IPS-20b (cell line): Measurements from ENCODE around the gene KCNMA1.

Source experiments
- H3K27ac ChIP-seq: one replicate; pipeline ENCODE4 v1.5.1; 2013; ENCODE audit warnings: low read length
- H3K27me3 ChIP-seq: 2 replicates; pipeline ENCODE4 v1.6.1; 2013; ENCODE audit warnings: mild to moderate bottlenecking, low read length, inconsistent platforms; ENCODE audit not compliant: insufficient read depth
- H3K36me3 ChIP-seq: 2 replicates; pipeline ENCODE4 v1.6.1; 2013; ENCODE audit warnings: low read depth, mild to moderate bottlenecking, inconsistent platforms, low read length, moderate library complexity; ENCODE audit not compliant: insufficient read depth
- H3K4me1 ChIP-seq: 2 replicates; pipeline ENCODE4 v1.6.1; 2013; ENCODE audit warnings: mild to moderate bottlenecking, control low read depth, inconsistent platforms, low read length, moderate library complexity; ENCODE audit not compliant: insufficient read depth
- H3K4me3 ChIP-seq: 2 replicates; pipeline ENCODE4 v1.5.1; 2013; ENCODE audit warnings: mild to moderate bottlenecking, low read length, inconsistent platforms
- H3K9ac ChIP-seq: 2 replicates; pipeline ENCODE4 v1.6.1; 2013; ENCODE audit warnings: low read depth, mild to moderate bottlenecking, inconsistent platforms, low read length, moderate library complexity
- H3K9me3 ChIP-seq: 2 replicates; pipeline ENCODE4 v1.6.1; 2013; ENCODE audit warnings: mild to moderate bottlenecking, low read depth, low read length, inconsistent platforms; ENCODE audit not compliant: insufficient read depth

KCNMA1 gene

DNA sequence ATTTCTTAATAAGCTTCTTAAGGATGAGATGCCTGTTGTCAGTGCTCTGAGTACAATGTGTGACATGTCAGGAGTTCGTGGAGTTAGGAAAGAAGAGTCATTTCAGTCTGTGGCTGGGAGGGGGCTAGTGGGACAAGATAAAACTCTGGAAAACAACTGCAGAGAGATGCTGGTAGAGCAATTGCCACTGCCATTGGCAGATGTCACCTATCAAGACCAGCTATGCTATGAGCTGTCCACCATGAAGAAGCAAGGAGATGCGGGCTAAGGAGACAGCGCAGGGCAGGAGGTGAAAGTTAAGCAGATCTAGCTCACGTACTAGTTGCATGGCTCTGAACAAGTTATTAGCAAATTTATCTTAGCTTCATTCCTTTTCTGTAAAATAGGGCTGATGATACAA is 756.7 kb downstream of the KCNMA1 start:
- H3K9me3 ChIP-seq, result no peaks in the 10 kb centered on the region
- no peaks in the 10 kb centered on the region for H3K36me3 ChIP-seq
- no peak overlapping the region for H3K27ac ChIP-seq
- H3K4me1 ChIP-seq, result no peaks in the 10 kb centered on the region
- H3K9ac ChIP-seq, result no peak overlapping the region
- no peak overlapping the region for H3K4me3 ChIP-seq
- no peaks in the 10 kb centered on the region for H3K27me3 ChIP-seq

DNA sequence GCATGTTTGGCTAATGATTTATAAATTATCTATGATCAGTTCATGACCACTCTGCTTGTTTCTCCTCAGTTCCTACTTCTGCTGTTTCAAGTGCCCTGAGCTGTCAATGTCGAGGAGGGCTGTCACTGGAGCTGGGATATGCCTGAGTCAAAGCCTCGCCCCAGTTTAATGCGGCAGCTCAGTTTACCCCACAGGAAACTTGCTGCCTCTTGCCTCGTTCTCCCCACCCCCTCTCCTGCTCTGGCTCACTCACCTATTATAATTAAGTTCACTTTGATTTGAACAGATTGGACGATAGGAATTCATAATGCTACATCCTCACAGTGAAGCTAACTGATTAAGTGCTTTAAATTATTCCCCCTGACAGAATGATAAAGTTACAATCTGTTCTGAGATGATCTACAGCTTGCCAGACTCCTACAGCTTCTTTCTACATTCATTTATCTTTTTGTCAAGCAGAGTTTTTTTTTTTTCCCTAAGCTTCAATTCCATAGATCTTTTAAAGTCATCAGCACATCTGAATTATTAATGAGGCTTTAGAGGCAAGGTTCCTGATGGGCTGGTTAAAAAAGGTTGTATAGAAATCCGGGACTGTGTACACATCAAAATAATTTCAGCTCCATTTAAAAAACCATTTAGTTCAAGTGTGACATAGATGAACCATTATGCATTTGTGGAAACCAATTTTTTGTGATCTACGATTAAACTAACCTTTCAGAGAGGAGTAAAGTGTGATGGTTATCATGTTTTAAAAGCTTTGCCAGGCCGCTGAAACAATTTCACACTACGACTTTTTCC is 758.3 kb downstream of the KCNMA1 start:
- H3K36me3 ChIP-seq, result no peaks in the 10 kb centered on the region
- no peaks in the 10 kb centered on the region for H3K4me1 ChIP-seq
- H3K27me3 ChIP-seq, result no peaks in the 10 kb centered on the region
- no peaks in the 10 kb centered on the region for H3K9me3 ChIP-seq
- no peak overlapping the region for H3K4me3 ChIP-seq
- H3K27ac ChIP-seq, result no peak overlapping the region
- H3K9ac ChIP-seq, result no peak overlapping the region

DNA sequence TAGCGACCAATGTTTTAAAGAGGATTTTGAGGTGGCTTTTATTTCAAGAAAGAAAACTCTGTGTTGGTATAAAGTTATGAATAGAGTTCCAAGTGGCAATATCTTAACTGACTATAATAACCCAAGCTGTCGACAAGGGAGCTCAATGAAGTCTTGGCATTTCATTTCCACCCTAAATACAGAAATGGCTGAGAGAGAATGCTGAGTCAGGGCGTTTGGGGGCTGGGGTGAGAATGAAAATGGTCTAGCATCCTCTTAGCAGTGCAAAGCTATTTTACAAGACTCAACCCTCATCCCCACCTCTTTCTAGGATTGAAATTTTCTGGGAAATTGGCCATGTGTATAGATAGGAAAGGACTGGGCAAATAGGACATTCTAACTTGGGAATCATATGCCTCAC is 759.1 kb downstream of the KCNMA1 start:
- Histone ChIP-seq H3K36me3 (no peaks in the 10 kb centered on the region), H3K4me1 (no peaks in the 10 kb centered on the region), H3K27ac (no peak overlapping the region), H3K9ac (no peak overlapping the region), H3K27me3 (no peaks in the 10 kb centered on the region), H3K9me3 (no peaks in the 10 kb centered on the region), H3K4me3 (no peak overlapping the region)

DNA sequence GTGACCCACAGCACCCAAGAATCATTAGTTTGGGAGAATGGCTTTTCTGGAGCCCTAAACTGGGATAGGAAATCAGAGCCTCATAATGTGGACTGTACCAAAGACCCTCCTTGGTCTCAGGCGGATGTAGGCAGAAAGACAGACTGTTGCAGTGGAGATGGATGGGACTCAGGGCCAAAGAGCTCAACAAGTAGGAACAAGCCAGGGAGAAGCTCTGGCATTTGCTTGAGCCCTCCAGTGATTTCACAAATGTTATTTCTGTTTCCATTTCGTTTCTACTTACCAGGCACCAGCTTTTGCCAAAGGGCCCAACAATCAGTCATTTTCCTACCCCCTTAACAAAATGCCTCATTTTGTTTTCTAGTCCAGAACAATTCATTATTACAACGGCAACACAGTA is 762.7 kb downstream of the KCNMA1 start:
- Histone ChIP-seq H3K27ac (no peak overlapping the region), H3K4me1 (no peaks in the 10 kb centered on the region), H3K36me3 (no peaks in the 10 kb centered on the region), H3K27me3 (no peaks in the 10 kb centered on the region), H3K4me3 (no peak overlapping the region), H3K9ac (no peak overlapping the region), H3K9me3 (no peaks in the 10 kb centered on the region)

DNA sequence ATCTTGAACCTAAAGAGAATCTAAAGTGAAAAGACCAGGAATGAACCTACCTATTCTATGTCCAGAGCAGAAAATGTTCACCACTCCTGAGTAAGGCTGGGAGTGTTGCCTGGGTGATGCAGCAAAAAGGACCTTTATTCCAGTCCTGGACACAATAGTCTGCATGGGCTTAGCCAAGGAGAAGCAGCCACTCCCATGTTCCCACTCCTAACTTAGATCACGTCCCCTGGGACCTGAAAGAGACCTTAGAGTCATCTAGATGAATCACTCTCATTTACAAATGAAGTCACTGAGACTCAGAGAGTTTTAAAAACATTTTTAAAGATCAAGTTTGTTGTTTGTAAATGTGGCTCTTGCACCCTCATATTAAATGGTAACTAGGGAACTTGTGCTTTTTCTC is 763.4 kb downstream of the KCNMA1 start:
- Histone ChIP-seq H3K9me3 (no peaks in the 10 kb centered on the region), H3K27ac (no peak overlapping the region), H3K27me3 (no peaks in the 10 kb centered on the region), H3K9ac (no peak overlapping the region), H3K4me1 (no peaks in the 10 kb centered on the region), H3K4me3 (no peak overlapping the region), H3K36me3 (no peaks in the 10 kb centered on the region)

DNA sequence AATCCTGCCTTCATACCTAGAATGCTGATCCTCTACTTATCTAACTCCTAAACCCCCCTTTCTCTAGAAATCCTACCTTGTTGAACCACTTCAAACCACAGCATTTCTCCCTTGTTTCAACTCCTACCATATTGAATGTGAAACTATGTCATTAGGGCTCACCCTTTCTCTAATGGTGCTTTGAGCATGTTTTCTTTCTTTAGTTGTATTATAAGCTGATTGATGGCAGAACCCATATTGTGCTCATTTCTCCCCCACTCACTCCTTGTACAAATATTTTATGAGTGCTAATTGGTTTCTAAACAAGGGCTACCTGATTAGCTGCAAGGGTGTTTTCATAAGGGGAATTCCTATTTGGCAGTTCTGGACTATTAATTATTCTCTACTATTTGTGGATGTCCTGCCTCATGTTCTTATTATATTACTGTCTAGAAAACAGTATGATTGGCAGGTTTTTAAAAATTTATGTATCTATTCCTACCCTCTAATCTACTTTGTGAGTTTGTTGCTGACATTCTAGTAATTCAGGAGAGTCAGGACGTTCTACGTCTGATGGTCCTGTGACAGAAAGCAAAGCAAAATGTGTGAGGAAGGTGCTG is 765.8 kb downstream of the KCNMA1 start:
- H3K4me3 ChIP-seq, result no peak overlapping the region
- H3K27me3 ChIP-seq, result no peaks in the 10 kb centered on the region
- no peak overlapping the region for H3K27ac ChIP-seq
- H3K9ac ChIP-seq, result no peak overlapping the region
- H3K4me1 ChIP-seq, result no peaks in the 10 kb centered on the region
- no peaks in the 10 kb centered on the region for H3K36me3 ChIP-seq
- H3K9me3 ChIP-seq, result no peaks in the 10 kb centered on the region

DNA sequence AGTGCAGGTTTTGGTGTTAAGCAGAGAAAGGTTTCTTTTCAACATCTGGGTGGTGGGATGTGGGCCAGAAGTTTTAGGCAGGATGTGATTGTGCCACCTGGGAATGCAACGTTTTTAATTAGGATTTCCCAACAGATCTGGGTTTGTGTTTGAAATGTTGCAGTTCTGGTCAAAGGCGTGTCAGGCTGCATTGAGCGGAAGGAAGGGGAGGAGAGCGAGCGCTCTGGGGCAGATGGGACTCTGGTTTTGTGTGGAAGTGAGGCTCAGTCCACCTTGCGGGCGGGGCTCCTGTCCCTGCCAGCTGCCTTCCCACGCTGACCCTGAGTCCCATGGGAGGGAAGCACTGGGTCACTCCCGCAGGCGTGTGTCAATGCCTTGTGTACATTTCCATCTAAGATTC is 767.7 kb downstream of the KCNMA1 start:
- no peaks in the 10 kb centered on the region for H3K4me1 ChIP-seq
- H3K27me3 ChIP-seq, result no peaks in the 10 kb centered on the region
- no peaks in the 10 kb centered on the region for H3K9me3 ChIP-seq
- H3K9ac ChIP-seq, result no peak overlapping the region
- no peaks in the 10 kb centered on the region for H3K36me3 ChIP-seq
- H3K4me3 ChIP-seq, result no peak overlapping the region
- no peak overlapping the region for H3K27ac ChIP-seq

DNA sequence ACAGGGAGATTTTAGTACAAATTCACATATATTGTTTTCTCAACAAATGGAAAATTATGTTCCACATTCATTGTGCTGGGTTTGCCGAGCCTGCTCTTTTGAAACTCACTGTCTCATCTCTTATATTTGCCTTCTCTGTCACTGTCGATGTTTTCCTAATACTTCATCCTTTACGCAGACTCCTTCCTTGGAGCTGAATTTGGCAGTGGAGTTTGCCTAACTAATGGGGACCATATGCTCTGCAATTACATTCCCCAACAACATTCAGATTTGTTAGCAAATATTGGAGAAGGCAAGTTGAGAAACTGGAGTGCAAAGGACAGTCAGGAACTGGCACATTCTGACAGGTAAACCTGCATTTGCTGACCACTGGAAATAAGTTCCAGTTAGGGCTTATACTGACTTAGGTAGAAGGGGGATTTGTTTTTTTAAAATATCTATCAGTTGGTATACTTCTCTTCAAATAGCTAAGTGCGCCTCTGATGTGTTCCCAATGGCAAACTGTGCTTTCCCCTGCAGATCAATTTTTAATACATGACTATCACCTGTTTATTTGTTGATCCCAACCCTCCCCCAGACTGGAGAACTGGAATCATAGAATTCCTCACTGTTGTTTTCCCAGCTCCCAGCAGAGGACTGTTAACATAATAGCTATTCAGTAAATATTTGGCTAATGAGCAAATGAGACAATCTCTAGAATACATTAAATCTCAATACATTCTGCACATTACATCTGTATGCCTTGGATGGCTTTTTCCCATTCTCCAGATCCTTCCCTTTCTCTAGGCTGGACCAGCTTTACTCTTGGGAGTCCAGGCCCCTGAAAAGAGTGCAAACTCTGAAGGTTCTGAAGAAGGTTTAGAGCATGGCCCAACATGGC is 769.3 kb downstream of the KCNMA1 start:
- no peaks in the 10 kb centered on the region for H3K36me3 ChIP-seq
- H3K9ac ChIP-seq, result no peak overlapping the region
- H3K27ac ChIP-seq, result no peak overlapping the region
- no peak overlapping the region for H3K4me3 ChIP-seq
- H3K4me1 ChIP-seq, result no peaks in the 10 kb centered on the region
- H3K9me3 ChIP-seq, result no peaks in the 10 kb centered on the region
- H3K27me3 ChIP-seq, result no peaks in the 10 kb centered on the region

DNA sequence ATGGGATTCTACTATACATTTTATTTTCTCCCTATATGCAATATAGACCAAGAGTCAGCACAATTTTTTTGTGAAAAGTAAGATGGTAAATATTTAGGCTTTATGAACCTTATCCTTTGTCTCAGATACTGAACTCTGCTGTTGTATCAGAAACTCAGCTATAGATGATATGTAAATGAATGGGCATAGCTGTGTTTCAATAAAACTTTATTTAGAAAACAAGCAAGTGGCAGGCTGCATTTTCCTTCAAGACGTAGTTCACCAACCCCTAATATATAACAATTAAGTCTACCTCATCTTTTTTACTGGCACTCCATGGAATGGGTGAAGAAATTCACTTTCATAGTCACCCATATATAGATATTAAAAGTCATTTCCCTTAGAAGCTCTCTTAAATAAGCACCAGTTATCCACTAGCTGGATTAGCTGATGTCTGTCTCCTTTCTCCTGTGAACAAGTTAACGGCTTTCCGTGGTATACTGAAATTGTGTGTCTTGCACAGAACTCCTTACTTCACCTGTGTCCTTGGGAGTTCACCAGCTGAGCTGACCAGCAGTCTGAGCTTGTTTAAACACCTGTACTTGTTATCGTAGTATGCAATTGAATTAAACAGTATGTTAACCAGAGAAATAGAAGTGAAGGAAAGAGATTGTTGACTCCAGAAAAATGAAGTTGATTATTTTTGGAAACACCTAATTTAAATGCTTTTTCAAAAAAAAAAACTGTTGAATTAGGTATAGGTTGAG is 770.6 kb downstream of the KCNMA1 start:
- Histone ChIP-seq H3K4me1 (no peaks in the 10 kb centered on the region), H3K4me3 (no peak overlapping the region), H3K9ac (no peak overlapping the region), H3K27ac (no peak overlapping the region), H3K27me3 (no peaks in the 10 kb centered on the region), H3K36me3 (no peaks in the 10 kb centered on the region), H3K9me3 (no peaks in the 10 kb centered on the region)

DNA sequence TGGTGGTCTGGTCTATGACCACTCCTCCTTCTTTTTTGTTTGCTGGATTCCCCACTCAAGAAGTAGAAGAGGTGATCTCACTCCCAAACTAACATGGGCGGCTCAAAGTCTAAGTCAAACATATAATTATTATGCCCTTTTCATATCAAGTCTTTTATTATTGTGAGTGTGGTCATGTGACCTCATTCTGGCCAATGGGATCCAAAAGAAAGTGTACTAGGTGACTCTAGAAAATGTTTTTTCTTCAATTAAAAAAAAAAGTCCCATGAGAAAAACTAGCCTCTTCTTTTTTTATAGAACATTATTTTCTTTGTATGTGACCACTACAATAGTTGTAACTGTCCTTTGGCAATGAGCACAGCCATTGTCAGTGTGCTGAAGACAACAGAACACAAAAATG is 772.7 kb downstream of the KCNMA1 start:
- Histone ChIP-seq H3K36me3 (no peaks in the 10 kb centered on the region), H3K27me3 (no peaks in the 10 kb centered on the region), H3K4me1 (no peaks in the 10 kb centered on the region), H3K9me3 (no peaks in the 10 kb centered on the region), H3K4me3 (no peak overlapping the region), H3K9ac (no peak overlapping the region), H3K27ac (no peak overlapping the region)

DNA sequence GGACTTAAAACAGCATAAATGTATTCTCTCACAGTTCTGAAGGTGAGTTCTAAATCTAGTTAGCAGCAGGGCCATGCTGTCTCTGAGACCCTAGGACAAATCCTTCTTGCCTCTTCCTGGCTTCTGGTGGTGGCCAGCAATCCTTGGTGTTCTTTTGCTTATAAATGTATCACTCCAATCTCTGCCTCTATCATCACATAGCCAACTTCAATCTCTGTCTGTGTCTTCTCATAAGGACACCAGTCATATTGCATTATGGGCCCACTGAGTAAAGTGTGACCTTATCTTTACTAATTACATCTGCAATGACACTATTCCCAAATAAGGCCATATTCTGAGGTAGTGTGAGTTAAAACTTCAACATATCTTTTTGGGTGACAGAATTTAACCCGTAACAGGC is 778.9 kb downstream of the KCNMA1 start:
- H3K9me3 ChIP-seq, result no peaks in the 10 kb centered on the region
- H3K27ac ChIP-seq, result no peak overlapping the region
- H3K36me3 ChIP-seq, result no peaks in the 10 kb centered on the region
- H3K4me3 ChIP-seq, result no peak overlapping the region
- no peaks in the 10 kb centered on the region for H3K4me1 ChIP-seq
- H3K27me3 ChIP-seq, result no peaks in the 10 kb centered on the region
- no peak overlapping the region for H3K9ac ChIP-seq
